Astrocyte (in vitro differentiated cells and primary cell): ENCODE measurements around the gene EXD3. TPM values are rescaled to one million over a fixed set of nuclear protein-coding genes. Genes with fewer than 3 reads are reported as not detected.
A peak's percentile ranks its signal among the peaks of the same experiment; 100 is the strongest.

Source experiments
- DNase-seq: peaks from one replicate; pipeline ENCODE4 v3.0.0-alpha.2; 2010; ENCODE audit warnings: low read depth
- FAIRE-seq: peaks from 2 replicates; lab custom pipeline; 2011; peaks lifted over from hg19 to GRCh38; lab: Jason Lieb, UNC
- H2AFZ ChIP-seq: 2 replicates; pipeline ENCODE4 v1.6.0; 2012; ENCODE audit warnings: low read depth, low read length, inconsistent platforms
- H3K27ac ChIP-seq: 2 replicates; pipeline ENCODE4 v1.5.1; 2011; ENCODE audit warnings: low read depth, low read length, inconsistent platforms
- H3K27me3 ChIP-seq: 2 replicates; pipeline ENCODE4 v1.6.0; 2011; ENCODE audit warnings: low read length, inconsistent platforms; ENCODE audit not compliant: insufficient read depth
- H3K36me3 ChIP-seq: 2 replicates; pipeline ENCODE4 v1.5.1; 2011; ENCODE audit warnings: low read length, inconsistent platforms; ENCODE audit not compliant: insufficient read depth
- H3K4me1 ChIP-seq: 2 replicates; pipeline ENCODE4 v1.5.1; 2011; ENCODE audit warnings: low read length, inconsistent platforms; ENCODE audit not compliant: insufficient read depth
- H3K4me2 ChIP-seq: 2 replicates; pipeline ENCODE4 v1.6.0; 2012; ENCODE audit warnings: low read length, inconsistent platforms
- H3K4me3 ChIP-seq: 2 replicates; pipeline ENCODE4 v1.5.1; 2011; ENCODE audit warnings: low read depth, mild to moderate bottlenecking, low read length, inconsistent platforms; ENCODE audit not compliant: insufficient read depth
- H3K79me2 ChIP-seq: 2 replicates; pipeline ENCODE4 v1.6.0; 2012; ENCODE audit warnings: mild to moderate bottlenecking, low read length, inconsistent platforms; ENCODE audit not compliant: insufficient read depth
- H3K9ac ChIP-seq: 2 replicates; pipeline ENCODE4 v1.6.0; 2012; ENCODE audit warnings: mild to moderate bottlenecking, low read length, inconsistent platforms
- H3K9me3 ChIP-seq: 2 replicates; pipeline ENCODE4 v1.5.1; 2012; ENCODE audit warnings: low read depth, mild to moderate bottlenecking, low read length, inconsistent platforms; ENCODE audit not compliant: insufficient read depth
- H4K20me1 ChIP-seq: 2 replicates; pipeline ENCODE4 v1.6.0; 2012; ENCODE audit warnings: low read length, inconsistent platforms; ENCODE audit not compliant: insufficient read depth
- H3K27ac Mint-ChIP-seq: one replicate; pipeline ENCODE4 v1.8.0; 2021; ENCODE audit warnings: mild to moderate bottlenecking, mixed read lengths; ENCODE audit not compliant: unreplicated experiment
- H3K27me3 Mint-ChIP-seq: one replicate; pipeline ENCODE4 v1.8.0; 2021; ENCODE audit warnings: low read depth, mixed read lengths; ENCODE audit not compliant: unreplicated experiment
- H3K36me3 Mint-ChIP-seq: one replicate; pipeline ENCODE4 v1.8.0; 2021; ENCODE audit warnings: low read depth, mixed read lengths; ENCODE audit not compliant: unreplicated experiment
- H3K4me1 Mint-ChIP-seq: one replicate; pipeline ENCODE4 v1.8.0; 2021; ENCODE audit warnings: low read depth, mixed read lengths; ENCODE audit not compliant: unreplicated experiment
- H3K4me3 Mint-ChIP-seq: one replicate; pipeline ENCODE4 v1.8.0; 2021; ENCODE audit warnings: mild to moderate bottlenecking, moderate library complexity, mixed read lengths; ENCODE audit not compliant: unreplicated experiment
- H3K9me3 Mint-ChIP-seq: one replicate; pipeline ENCODE4 v1.8.0; 2021; ENCODE audit warnings: mild to moderate bottlenecking, mixed read lengths; ENCODE audit not compliant: unreplicated experiment
- EZH2 ChIP-seq: IDR thresholded peaks from 2 replicates; pipeline ENCODE4 v1.6.1; 2012; ENCODE audit warnings: mild to moderate bottlenecking, low read length, inconsistent platforms; ENCODE audit not compliant: insufficient read depth
- total RNA-seq: library from RNA; stranded (reverse); gene quantifications from 2 replicates; pipeline ENCODE4 v1.2.1, GENCODE V29; 2021
- TF ChIP-seq, protein P1 (sequence below): IDR thresholded peaks from 2 replicates; pipeline ENCODE4 v1.5.1; 2011; ENCODE audit warnings: low read depth, mild to moderate bottlenecking, inconsistent platforms, low read length, moderate library complexity; ENCODE audit not compliant: insufficient read depth

EXD3 gene
- total RNA-seq, 1 donor from 2014 or later: 8.5 TPM

DNA sequence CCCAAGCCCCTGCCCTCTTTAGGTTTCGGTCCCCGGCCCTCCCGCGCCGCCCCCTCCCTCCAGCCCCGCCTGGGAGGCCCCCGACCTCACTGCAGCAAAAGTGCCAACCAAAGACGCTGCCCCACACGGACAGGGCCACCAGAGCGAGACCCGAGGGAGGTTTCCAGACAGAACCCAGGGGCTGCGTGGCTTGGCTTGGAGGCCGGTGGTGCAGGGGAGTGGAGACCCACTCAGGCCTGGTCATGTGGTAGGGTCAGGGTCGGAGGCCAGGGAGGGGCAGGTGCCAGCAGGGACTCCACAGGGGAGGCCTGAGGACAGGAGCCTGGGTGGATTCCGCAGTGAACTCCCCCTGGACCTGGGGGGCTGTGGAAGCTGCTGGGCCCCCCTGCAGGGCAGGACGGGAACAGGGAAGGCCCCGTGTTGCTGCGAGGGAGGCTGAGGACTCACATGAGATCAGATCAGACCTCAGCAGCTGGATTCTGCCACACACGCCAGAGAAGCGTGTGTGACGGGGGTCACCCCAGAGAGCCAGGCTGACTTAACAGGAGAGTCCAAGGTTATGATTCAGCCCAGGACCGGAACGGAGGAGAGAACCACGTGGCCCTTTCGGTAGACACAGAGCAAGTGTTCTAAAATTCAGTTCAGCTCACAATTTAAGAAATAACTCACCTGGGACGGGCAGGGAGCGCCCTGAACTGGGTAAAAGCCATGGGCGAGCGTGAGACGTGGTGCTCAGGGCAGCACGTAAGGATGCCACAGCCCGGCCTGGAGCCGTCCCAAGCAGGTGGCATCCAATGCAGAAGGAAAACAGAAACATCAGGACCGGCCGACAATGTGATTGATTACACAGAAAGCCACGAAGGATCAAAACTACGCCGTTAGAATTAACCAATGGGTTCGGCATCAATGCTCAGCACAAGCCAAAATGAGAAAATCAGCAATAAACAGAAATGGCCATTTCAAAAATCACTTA lies 38.9 kb downstream of the EXD3 start:
- Histone ChIP-seq H3K79me2 (no peaks in the 10 kb centered on the region), H2AFZ (no peak overlapping the region), H3K9ac (no peak overlapping the region), H3K9me3 (no peaks in the 10 kb centered on the region), H3K36me3 (no peaks in the 10 kb centered on the region), H3K27ac (no peak overlapping the region), H3K4me1 (peaks cover 2% of the 10 kb centered on the region), H4K20me1 (no peaks in the 10 kb centered on the region), H3K27me3 (no peaks in the 10 kb centered on the region), H3K4me2 (no peak overlapping the region), H3K4me3 (no peak overlapping the region)
- Mint-ChIP-seq H3K27me3 (no peaks in the 10 kb centered on the region), H3K9me3 (no peaks in the 10 kb centered on the region), H3K4me1 (no peaks in the 10 kb centered on the region), H3K4me3 (no peak overlapping the region), H3K27ac (peak overlapping the region; percentile 53), H3K36me3 (peaks cover 4% of the 10 kb centered on the region)
- no peak for TF ChIP-seq EZH2
- TF ChIP-seq, protein P1, sequence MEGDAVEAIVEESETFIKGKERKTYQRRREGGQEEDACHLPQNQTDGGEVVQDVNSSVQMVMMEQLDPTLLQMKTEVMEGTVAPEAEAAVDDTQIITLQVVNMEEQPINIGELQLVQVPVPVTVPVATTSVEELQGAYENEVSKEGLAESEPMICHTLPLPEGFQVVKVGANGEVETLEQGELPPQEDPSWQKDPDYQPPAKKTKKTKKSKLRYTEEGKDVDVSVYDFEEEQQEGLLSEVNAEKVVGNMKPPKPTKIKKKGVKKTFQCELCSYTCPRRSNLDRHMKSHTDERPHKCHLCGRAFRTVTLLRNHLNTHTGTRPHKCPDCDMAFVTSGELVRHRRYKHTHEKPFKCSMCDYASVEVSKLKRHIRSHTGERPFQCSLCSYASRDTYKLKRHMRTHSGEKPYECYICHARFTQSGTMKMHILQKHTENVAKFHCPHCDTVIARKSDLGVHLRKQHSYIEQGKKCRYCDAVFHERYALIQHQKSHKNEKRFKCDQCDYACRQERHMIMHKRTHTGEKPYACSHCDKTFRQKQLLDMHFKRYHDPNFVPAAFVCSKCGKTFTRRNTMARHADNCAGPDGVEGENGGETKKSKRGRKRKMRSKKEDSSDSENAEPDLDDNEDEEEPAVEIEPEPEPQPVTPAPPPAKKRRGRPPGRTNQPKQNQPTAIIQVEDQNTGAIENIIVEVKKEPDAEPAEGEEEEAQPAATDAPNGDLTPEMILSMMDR: no peak
- FAIRE-seq (no peak), DNase-seq (peak; percentile 20)

DNA sequence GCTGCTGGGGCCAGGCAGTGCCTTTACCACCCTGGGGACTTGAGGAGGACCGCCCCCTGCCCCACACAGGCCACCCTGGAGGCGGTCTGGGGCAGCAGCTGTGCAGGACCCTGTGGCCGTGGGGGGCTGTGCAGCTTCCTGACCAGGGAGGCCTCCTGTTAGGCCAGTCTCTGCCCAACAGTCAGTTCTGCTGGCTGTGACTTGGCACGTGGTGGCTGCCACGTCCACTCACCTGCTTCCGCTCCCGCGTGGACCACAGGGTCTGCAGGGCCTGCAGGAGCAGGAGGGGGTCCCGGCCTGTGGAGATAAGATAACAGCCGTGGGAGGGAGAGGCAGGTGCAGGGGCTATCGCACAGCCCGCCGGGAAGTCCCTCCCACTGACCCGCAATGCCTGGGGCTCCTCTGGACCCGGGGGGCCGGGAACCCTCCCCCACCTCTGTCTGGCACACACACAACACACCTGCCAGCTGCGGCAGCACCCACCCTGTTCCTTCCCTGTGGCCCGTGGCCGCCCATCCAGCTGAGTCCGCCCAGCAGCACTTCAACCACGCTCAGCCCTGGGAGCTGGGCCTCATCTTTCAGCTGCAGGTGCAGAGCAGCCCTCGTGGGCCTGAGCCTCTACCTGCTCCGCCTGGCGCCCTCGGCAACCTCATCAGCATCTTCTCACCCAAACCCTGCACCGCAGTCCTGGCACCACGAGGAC lies 39.7 kb downstream of the EXD3 start:
- Histone ChIP-seq H3K27me3 (no peaks in the 10 kb centered on the region), H3K79me2 (no peaks in the 10 kb centered on the region), H3K4me3 (no peak overlapping the region), H3K9me3 (no peaks in the 10 kb centered on the region), H3K4me1 (peaks cover 2% of the 10 kb centered on the region), H4K20me1 (no peaks in the 10 kb centered on the region), H3K9ac (no peak overlapping the region), H3K36me3 (no peaks in the 10 kb centered on the region), H3K4me2 (no peak overlapping the region), H2AFZ (no peak overlapping the region), H3K27ac (no peak overlapping the region)
- no peaks in the 10 kb centered on the region for H3K4me1 Mint-ChIP-seq
- no peak overlapping the region for H3K4me3 Mint-ChIP-seq
- H3K36me3 Mint-ChIP-seq: peaks cover 4% of the 10 kb centered on the region
- H3K27me3 Mint-ChIP-seq: no peaks in the 10 kb centered on the region
- no peaks in the 10 kb centered on the region for H3K9me3 Mint-ChIP-seq
- DNase-seq (no peak), FAIRE-seq (no peak)
- H3K27ac Mint-ChIP-seq: peak overlapping the region; percentile 53
- TF ChIP-seq, protein P1: no peak
- TF ChIP-seq EZH2: no peak
